ENCODE measurements around the gene WDR49. TPM values are rescaled to one million over a fixed set of nuclear protein-coding genes. Genes with fewer than 3 reads are reported as not detected.

The WDR49 gene
- total and polyA plus RNA-seq, 10 of the 15 experiments (the other 5 are each of a cell fraction or from before 2014, with no cell fraction given): 0.05 to 0.15 TPM; not detected in 8

- no peak for TF ChIP-seq IRF3 (IDR thresholded peaks at IDR 0.05)
- TF ChIP-seq TARDBP (IDR thresholded peaks at IDR 0.05; ENCODE audit: borderline replicate concordance): no peak
- no peak for TF ChIP-seq ZNF384 (IDR thresholded peaks at IDR 0.05; ENCODE audit: borderline replicate concordance, low read depth, low read length)
- TF ChIP-seq SP1 (IDR thresholded peaks at IDR 0.05; ENCODE audit: low read depth, low read length): no peak
- TF ChIP-seq ZNF24 (IDR thresholded peaks at IDR 0.05): no peak
- peak; percentile 79 for TF ChIP-seq ATF7 (IDR thresholded peaks at IDR 0.05; ENCODE audit: low read depth)
- peak; percentile 50; the same call in 1 of the 2 replicates for TF ChIP-seq TBL1XR1 (IDR thresholded peaks at IDR 0.05; ENCODE audit: low read depth, low read length)
- no peak for TF ChIP-seq KLF5 (IDR thresholded peaks at IDR 0.05; ENCODE audit: partially characterized antibody)
- TF ChIP-seq SMAD1 (IDR thresholded peaks at IDR 0.05; ENCODE audit: low read depth, partially characterized antibody): no peak
- TF ChIP-seq SMARCA5 (IDR thresholded peaks at IDR 0.05): 0 out of 2 replicates have a peak, but pooled peaks have one; percentile 6
These were observed 37.6 kb upstream of the WDR49 start (continued) for GRCh38 chr3:167691366-167691765.

GRCh38 chr3:167684388-167684993, 30.7 kb upstream of the WDR49 start:
- DNase-seq (ENCODE audit: low read depth, low spot score): no peak
- SMC1A ChIA-PET (ENCODE audit: uncharacterized antibody, unreplicated experiment): interaction anchor here (0.7 to 2.9 kb wide), 16 partner anchors 10 to 304 kb away, joined by 3 to 16 read pairs (median 3); partner anchors contain the start of genes SERPINI1 and ZBBX
- no TSS peak for BruUV-seq (replicated peaks)
- POLR2A ChIA-PET: interaction anchor here (1.5 kb wide), 1 partner anchor 9 kb away, joined by 3 read pairs; no protein-coding TSS in a partner anchor
- CTCF ChIA-PET: interaction anchor here (0.6 to 3.4 kb wide), 35 partner anchors 9 to 303 kb away, joined by 3 to 42 read pairs (median 4); partner anchors contain the start of genes PDCD10, SERPINI1 and ZBBX
- no peak overlapping the region for H3K9ac ChIP-seq (ENCODE audit: control insufficient read depth, insufficient read depth, low read length)
- H3K27ac ChIP-seq (ENCODE audit: control insufficient read depth, insufficient read depth): no peak overlapping the region
- in situ Hi-C loops (cut with MboI): no loop called here
- FAIRE-seq: no peak
- H3K4me3 ChIP-seq: no peak overlapping the region
- RAD21 ChIA-PET (ENCODE audit: unreplicated experiment): interaction anchor here (0.7 to 1.9 kb wide), 5 partner anchors 55 to 304 kb away, joined by 3 to 10 read pairs (median 4); partner anchors contain the start of gene ZBBX
- no peak overlapping the region for H3K4me2 ChIP-seq (ENCODE audit: control insufficient read depth, insufficient read depth)
- H2AFZ ChIP-seq (ENCODE audit: control insufficient read depth, low read depth, low read length): no peak overlapping the region
- no peaks in the 10 kb centered on the region for H3K9me3 ChIP-seq (replicated peaks; ENCODE audit: control insufficient read depth, insufficient read depth, low read length)
- peak; percentile 92 for ATAC-seq
- intact Hi-C loops (cut with micrococcal nuclease; ENCODE audit: unreplicated experiment): loop anchor here (1.0 kb wide), 1 partner anchor 304 kb away; the partner anchor contains the start of gene ZBBX
- no peaks in the 10 kb centered on the region for H4K20me1 ChIP-seq (ENCODE audit: control insufficient read depth, insufficient read depth)
- no peaks in the 10 kb centered on the region for H3K27me3 ChIP-seq (replicated peaks in 1 of 2; ENCODE audit: control insufficient read depth in 2 of 2, insufficient read depth in 2 of 2, low read length in 1 of 2)
- H3K36me3 ChIP-seq (ENCODE audit: control insufficient read depth in 2 of 2, insufficient read depth in 2 of 2, low read length in 1 of 2): peaks cover 0 to 13% of the 10 kb centered on the region in 2 experiments; a peak in 1 of 4 replicates
- H3K4me1 ChIP-seq (ENCODE audit: control insufficient read depth, insufficient read depth, low read length): no peaks in the 10 kb centered on the region
- H3K79me2 ChIP-seq (ENCODE audit: control insufficient read depth, insufficient read depth, low read length): no peaks in the 10 kb centered on the region
- TF ChIP-seq TCF3 (IDR thresholded peaks at IDR 0.05; ENCODE audit: borderline replicate concordance, insufficient read depth, low read depth, low read length): no peak
- TF ChIP-seq USF2 (IDR thresholded peaks at IDR 0.05; ENCODE audit: borderline replicate concordance, low read depth, low read length): no peak
- TF ChIP-seq CHD4 (IDR thresholded peaks at IDR 0.05): no peak
- no peak for TF ChIP-seq ZNF24 (IDR thresholded peaks at IDR 0.05)
- peak; percentile 25; the same call in 1 of the 2 replicates for TF ChIP-seq ATF7 (IDR thresholded peaks at IDR 0.05; ENCODE audit: low read depth)
- TF ChIP-seq RAD21 (IDR thresholded peaks at IDR 0.05; ENCODE audit: insufficient read depth, low read depth, low read length): peak; percentile 51
- TF ChIP-seq SMC3 (IDR thresholded peaks at IDR 0.05; ENCODE audit: borderline replicate concordance, low read length): 0 out of 2 replicates have a peak, but pooled peaks have one; percentile 23
- peak; percentile 48 to 58 (median 58); a peak in 5 of 6 replicates for TF ChIP-seq CTCF (IDR thresholded peaks at IDR 0.05 in 2 of 3, conservative IDR thresholded peaks at IDR 0.05 in 1 of 3; ENCODE audit: control insufficient read depth in 2 of 3, extremely low read depth in 1 of 3, insufficient read depth in 1 of 3, low read depth in 3 of 3, low read length in 3 of 3)
- no peak for TF ChIP-seq ZZZ3 (IDR thresholded peaks at IDR 0.05; ENCODE audit: control insufficient read depth, insufficient read length, low read depth)
